ENCODE results near the gene SLC18B1. TPM values are rescaled to one million over a fixed set of nuclear protein-coding genes. Genes with fewer than 3 reads are reported as not detected.

SLC18B1 gene
- polyA plus RNA-seq, 1 experiment: 10.2 TPM

GRCh38 chr6:132719736-132720448, 78.5 kb downstream of the SLC18B1 start:
- Histone ChIP-seq H3K27ac (ENCODE audit: low read depth, low read length) (no peak overlapping the region), H3K27me3 (ENCODE audit: control insufficient read depth, insufficient read depth, low read length) (no peaks in the 10 kb centered on the region), H3K9me3 (ENCODE audit: control insufficient read depth, insufficient read depth, low read length) (no peaks in the 10 kb centered on the region), H3K4me3 (ENCODE audit: low read depth, low read length) (no peak overlapping the region)
- POLR2A ChIA-PET: interaction anchor here (0.6 kb wide), 1 partner anchor 671 kb away, joined by 7 read pairs; no protein-coding TSS in a partner anchor
- TF ChIP-seq CTCF (IDR thresholded peaks at IDR 0.05; ENCODE audit: low read depth, low read length): no peak
- CTCF ChIA-PET: interaction anchor here (1.5 kb wide), 1 partner anchor 190 kb away, joined by 3 read pairs; no protein-coding TSS in a partner anchor
- DNase-seq (ENCODE audit: low read depth, low spot score): no peak

Small RNAs within 50 kb of the gene (small RNA-seq; reads per million reads assigned to genes)
- gene SNORA33 (ENCODE audit: insufficient read length, low read depth): 85.2 reads per million, percentile 88 among the genes with 10 or more reads in this experiment
- gene SNORD100 (ENCODE audit: insufficient read length, low read depth): 137 reads per million, percentile 90 among the genes with 10 or more reads in this experiment
- gene SNORD101 (ENCODE audit: insufficient read length, low read depth): 23,504 reads per million, percentile 99 among the genes with 10 or more reads in this experiment

Other genes starting within 250 kb of the SLC18B1 start
- gene TAAR8, start 246.0 kb downstream of the SLC18B1 start, polyA plus RNA-seq (2011; rRNA removed): not detected in 2 replicates
- not detected in 2 replicates for gene TAAR6, start 228.3 kb downstream of the SLC18B1 start, polyA plus RNA-seq (2011; rRNA removed)
- not detected in 2 replicates for gene TAAR5, start 208.9 kb downstream of the SLC18B1 start, polyA plus RNA-seq (2011; rRNA removed)
- gene TAAR2, start 174.4 kb downstream of the SLC18B1 start, polyA plus RNA-seq (2011; rRNA removed): not detected in 2 replicates
- not detected in 2 replicates for gene TAAR1, start 139.5 kb downstream of the SLC18B1 start, polyA plus RNA-seq (2011; rRNA removed)
- gene VNN1, start 84.6 kb downstream of the SLC18B1 start, polyA plus RNA-seq (2011; rRNA removed): 0.06 TPM in 1 of 2 replicates, not detected in the other
- not detected in 2 replicates for gene VNN2, start 40.7 kb downstream of the SLC18B1 start, polyA plus RNA-seq (2011; rRNA removed)
- gene RPS12, start 15.9 kb upstream of the SLC18B1 start, polyA plus RNA-seq (2011; rRNA removed): 3,443 and 3,588 TPM in 2 replicates